Psoas muscle (tissue), 8 donors: ENCODE data around the gene KLF6. TPM values are rescaled to one million over a fixed set of nuclear protein-coding genes. Genes with fewer than 3 reads are reported as not detected.

ENCODE experiments used
- ATAC-seq, 4 donors: fragments of 200-7000 bp; cut with Tn5 transposase; one replicate each; pipeline ENCODE4 v1.9.1; 2020; ENCODE audit warnings: moderate library complexity in 3 of 4, mild to moderate bottlenecking in 2 of 4
- DNase-seq, 2 donors: peaks; one replicate each; pipeline ENCODE4 v3.0.0-alpha.2; 2020
- H3K27ac ChIP-seq: fragments of 200-600 bp; one replicate; pipeline ENCODE4 v1.8.0; 2022
- H3K27me3 ChIP-seq, 3 donors: fragments of 200-600 bp in 1 of 3; one replicate each; pipeline versions ENCODE4 v1.6.1 to v1.8.0; 2013 to 2022; ENCODE audit warnings: low read length in 2 of 3, mild to moderate bottlenecking in 2 of 3, moderate library complexity in 1 of 3; ENCODE audit not compliant: insufficient read depth in 3 of 3
- H3K36me3 ChIP-seq, 2 donors: fragments of 200-600 bp in 1 of 2; one replicate each; pipeline versions ENCODE4 v1.6.1 to v1.8.0; 2013 to 2022; ENCODE audit warnings: low read depth in 1 of 2, mild to moderate bottlenecking in 1 of 2, moderate library complexity in 1 of 2; ENCODE audit not compliant: insufficient read depth in 1 of 2
- H3K4me1 ChIP-seq: fragments of 200-600 bp; one replicate; pipeline ENCODE4 v1.8.0; 2022
- H3K4me3 ChIP-seq: fragments of 200-600 bp; one replicate; pipeline ENCODE4 v1.8.0; 2022; ENCODE audit warnings: mild to moderate bottlenecking
- H3K9me3 ChIP-seq: fragments of 200-600 bp; one replicate; pipeline ENCODE4 v1.8.0; 2022
- WGBS, 3 donors: extraction: QIAGEN DNeasy Blood & Tissue Kit; methylation state at CpG; one replicate each; pipeline versions ENCODE4 v1.1.6 to v1.1.7; 2013; 5-methylcytosine and 5-hydroxymethylcytosine counted together
- intact Hi-C, 2 donors: fragments of 100-400 bp; cut with DNase I; formaldehyde crosslinking; loops; one replicate each; pipeline versions ENCODE4 v1.11.0 to v1.14.2; 2022
- polyA plus RNA-seq, 3 donors: library from polyadenylated mRNA; stranded (reverse); fragments of 200-250 nt; gene quantifications; one replicate each; pipeline ENCODE4 v1.2.3, GENCODE V29; 2013
- total RNA-seq, 4 donors: library from RNA; stranded (reverse); fragmentation: NEBNext Ultra II Directional in 2 of 4; extraction: Animal tissue kit (Norgen Biotek cat#: 25700) in 2 of 4; gene quantifications; one replicate each; pipeline versions ENCODE4 v1.2.1 to v1.2.4, GENCODE V29; 2021 to 2023
- TF ChIP-seq, protein P1 (sequence below): fragments of 200-600 bp; IDR thresholded peaks from one replicate; pipeline ENCODE4 v1.8.0; 2022; ENCODE audit warnings: antibody characterized with exemption
- donor health status: healthy with polysubstance abuse.
- donor health status: DM: no; HTN: no; CAD: no; lungs with moderate emphysema.
- donor health status: Bipolar disorder and iron deficiency.
- donor health status: healthy.
- donor health status: DM: yes; HTN: yes; CAD: no.
- donor health status: DM: no; HTN: no; CAD: no.
- donor health status: DM: no; HTN: no; CAD: no.
- donor health status: DM: yes; HTN: yes; CAD: no.

The KLF6 gene
- total and polyA plus RNA-seq, 7 donors, result 30.4 to 296 (median 135) TPM

DNA sequence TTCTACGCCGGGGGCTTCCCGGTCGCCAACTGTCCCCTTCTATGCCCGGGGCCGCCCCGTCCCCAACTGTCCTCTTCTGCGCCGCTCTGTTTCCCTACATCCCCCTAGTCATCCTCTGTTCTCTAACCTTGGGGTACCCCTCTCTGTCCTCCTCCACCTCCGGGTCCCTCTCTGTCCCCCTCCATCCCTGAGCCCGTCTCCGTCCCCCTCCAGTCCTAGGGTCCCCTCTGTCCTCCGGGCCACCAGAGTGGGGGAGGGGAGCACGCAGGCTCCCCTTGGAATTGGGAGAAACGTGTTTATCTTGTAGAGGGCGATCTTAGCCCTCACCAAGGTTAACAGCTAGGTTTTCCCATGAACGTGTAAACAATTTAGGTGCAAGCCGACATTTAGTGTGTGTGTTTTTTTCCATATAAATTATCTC, 852 bp upstream of the KLF6 start:
- intact Hi-C loops, result loop anchor here (1.0 to 10.0 kb wide), 4 partner anchors 17 to 979 kb away; no protein-coding TSS in a partner anchor
- no peaks in the 10 kb centered on the region for H3K27me3 ChIP-seq
- peak overlapping the region; percentile 100 for H3K27ac ChIP-seq
- TF ChIP-seq, protein P1, sequence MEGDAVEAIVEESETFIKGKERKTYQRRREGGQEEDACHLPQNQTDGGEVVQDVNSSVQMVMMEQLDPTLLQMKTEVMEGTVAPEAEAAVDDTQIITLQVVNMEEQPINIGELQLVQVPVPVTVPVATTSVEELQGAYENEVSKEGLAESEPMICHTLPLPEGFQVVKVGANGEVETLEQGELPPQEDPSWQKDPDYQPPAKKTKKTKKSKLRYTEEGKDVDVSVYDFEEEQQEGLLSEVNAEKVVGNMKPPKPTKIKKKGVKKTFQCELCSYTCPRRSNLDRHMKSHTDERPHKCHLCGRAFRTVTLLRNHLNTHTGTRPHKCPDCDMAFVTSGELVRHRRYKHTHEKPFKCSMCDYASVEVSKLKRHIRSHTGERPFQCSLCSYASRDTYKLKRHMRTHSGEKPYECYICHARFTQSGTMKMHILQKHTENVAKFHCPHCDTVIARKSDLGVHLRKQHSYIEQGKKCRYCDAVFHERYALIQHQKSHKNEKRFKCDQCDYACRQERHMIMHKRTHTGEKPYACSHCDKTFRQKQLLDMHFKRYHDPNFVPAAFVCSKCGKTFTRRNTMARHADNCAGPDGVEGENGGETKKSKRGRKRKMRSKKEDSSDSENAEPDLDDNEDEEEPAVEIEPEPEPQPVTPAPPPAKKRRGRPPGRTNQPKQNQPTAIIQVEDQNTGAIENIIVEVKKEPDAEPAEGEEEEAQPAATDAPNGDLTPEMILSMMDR, result no peak
- DNase-seq (peak; percentile 32 to 78), ATAC-seq (peak in 3 of 4 donors; percentile 0 to 5 (median 1))
- H3K9me3 ChIP-seq, result peaks cover 6% of the 10 kb centered on the region
- H3K4me1 ChIP-seq, result peaks cover 6% of the 10 kb centered on the region
- H3K36me3 ChIP-seq, result peaks cover 0 to 14% of the 10 kb centered on the region in 2 donors
- peak overlapping the region; percentile 95 for H3K4me3 ChIP-seq
- WGBS, 3 donors, result 1% methylated on average over 14 to 18 of the region's 18 CpGs

- intact Hi-C loops, result loop anchor here (1.0 to 10.0 kb wide), 3 partner anchors 22 to 979 kb away; no protein-coding TSS in a partner anchor
Observed at GRCh38 chr10:3785251-3785850, 342 bp upstream of the KLF6 start.

DNA sequence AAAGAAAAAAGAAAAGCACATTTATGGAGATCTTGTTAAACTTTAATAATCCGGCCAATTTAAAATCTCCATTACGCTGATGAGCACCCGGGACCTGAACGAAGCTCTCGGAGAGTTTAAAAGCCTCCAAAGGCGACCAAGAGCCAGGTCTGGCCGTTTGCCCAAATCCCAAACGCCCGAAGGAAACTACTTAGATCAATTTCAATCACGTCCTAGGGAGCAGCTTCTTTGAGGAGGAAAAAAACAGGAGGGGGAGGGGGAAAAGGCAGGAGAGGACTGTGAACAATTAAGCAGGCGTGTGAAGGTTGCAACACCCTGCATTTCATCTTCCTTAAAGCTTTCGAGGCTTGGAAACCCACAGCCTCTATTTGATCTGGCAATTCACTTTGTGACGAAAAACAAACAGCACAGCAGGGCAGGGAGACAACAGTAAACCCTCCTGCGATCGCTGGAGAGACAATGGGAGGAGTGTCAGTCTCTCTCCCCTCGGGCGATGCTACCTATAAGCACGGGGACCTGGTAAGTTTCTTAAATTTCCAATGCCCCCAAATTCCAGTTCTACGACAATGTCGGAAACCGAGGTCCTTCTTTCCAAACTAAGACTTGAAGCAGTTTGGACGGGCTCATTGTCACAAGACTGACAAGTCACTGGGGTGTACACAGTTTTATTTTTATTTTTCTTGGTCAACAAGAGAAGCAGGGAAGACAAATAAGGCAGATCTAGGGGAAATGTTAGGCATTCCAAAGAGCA, 1.2 kb downstream of the KLF6 start:
- peaks cover 0 to 34% of the 10 kb centered on the region in 2 donors for H3K36me3 ChIP-seq
- WGBS, 3 donors, result 0 to 1% (median 0%) methylated on average over 22 of the region's 22 CpGs
- TF ChIP-seq, protein P1, result no peak
- H3K4me1 ChIP-seq, result peaks cover 24% of the 10 kb centered on the region
- no peaks in the 10 kb centered on the region for H3K9me3 ChIP-seq
- peak; percentile 11 to 40 (median 32) for ATAC-seq
- intact Hi-C loops, result loop anchor here in 1 of 2 donors (1.0 to 10.0 kb wide), 3 partner anchors 24 to 981 kb away; no protein-coding TSS in a partner anchor
- peak; percentile 78 to 91 for DNase-seq
- peak overlapping the region; percentile 100 for H3K27ac ChIP-seq
- no peaks in the 10 kb centered on the region for H3K27me3 ChIP-seq
- H3K4me3 ChIP-seq, result peak overlapping the region; percentile 95

More at GRCh38 chr10:3785251-3785850, 342 bp upstream of the KLF6 start:
- peak; percentile 99 to 100 for DNase-seq
- Histone ChIP-seq H3K27ac (peak overlapping the region; percentile 100), H3K9me3 (peaks cover 6% of the 10 kb centered on the region), H3K4me1 (peaks cover 10% of the 10 kb centered on the region), H3K27me3 (no peaks in the 10 kb centered on the region), H3K36me3 (peaks cover 0 to 19% of the 10 kb centered on the region in 2 donors), H3K4me3 (peak overlapping the region; percentile 95)
- ATAC-seq, result peak; percentile 69 to 84 (median 78)
- WGBS, 3 donors, result 0% methylated on average over 30 to 76 of the region's 76 CpGs
- TF ChIP-seq, protein P1, result no peak

- Histone ChIP-seq H3K9me3 (no peaks in the 10 kb centered on the region), H3K27ac (peak overlapping the region; percentile 100), H3K27me3 (no peaks in the 10 kb centered on the region), H3K4me3 (peak overlapping the region; percentile 95), H3K36me3 (peaks cover 0 to 39% of the 10 kb centered on the region in 2 donors), H3K4me1 (peaks cover 29% of the 10 kb centered on the region)
- DNase-seq, result peak; percentile 65 to 85
- ATAC-seq, result peak; percentile 14 to 27 (median 22)
- WGBS, 3 donors, result 0 to 1% (median 0%) methylated on average over 12 of the region's 12 CpGs
- intact Hi-C loops, result loop anchor here in 1 of 2 donors (1.0 to 10.0 kb wide), 3 partner anchors 25 to 982 kb away; no protein-coding TSS in a partner anchor
- TF ChIP-seq, protein P1, result no peak
Observed at GRCh38 chr10:3783316-3783681, 1.7 kb downstream of the KLF6 start.
